Loucy (cell line): Measurements from ENCODE around the gene SCG2.

Source experiments
- EZH2phosphoT487 ChIP-seq: fragments of 200-600 bp; IDR thresholded peaks from 2 replicates; pipeline ENCODE4 v1.6.1; 2018; ENCODE audit warnings: antibody characterized with exemption, mild to moderate bottlenecking, moderate library complexity, borderline replicate concordance
- TF ChIP-seq, protein P1 (sequence below): fragments of 200-600 bp; sonication (generic); conservative IDR thresholded peaks from 2 replicates; pipeline ENCODE4 v1.5.1; 2014; ENCODE audit warnings: mild to moderate bottlenecking, antibody characterized with exemption, low read length

- TF ChIP-seq, protein P1, sequence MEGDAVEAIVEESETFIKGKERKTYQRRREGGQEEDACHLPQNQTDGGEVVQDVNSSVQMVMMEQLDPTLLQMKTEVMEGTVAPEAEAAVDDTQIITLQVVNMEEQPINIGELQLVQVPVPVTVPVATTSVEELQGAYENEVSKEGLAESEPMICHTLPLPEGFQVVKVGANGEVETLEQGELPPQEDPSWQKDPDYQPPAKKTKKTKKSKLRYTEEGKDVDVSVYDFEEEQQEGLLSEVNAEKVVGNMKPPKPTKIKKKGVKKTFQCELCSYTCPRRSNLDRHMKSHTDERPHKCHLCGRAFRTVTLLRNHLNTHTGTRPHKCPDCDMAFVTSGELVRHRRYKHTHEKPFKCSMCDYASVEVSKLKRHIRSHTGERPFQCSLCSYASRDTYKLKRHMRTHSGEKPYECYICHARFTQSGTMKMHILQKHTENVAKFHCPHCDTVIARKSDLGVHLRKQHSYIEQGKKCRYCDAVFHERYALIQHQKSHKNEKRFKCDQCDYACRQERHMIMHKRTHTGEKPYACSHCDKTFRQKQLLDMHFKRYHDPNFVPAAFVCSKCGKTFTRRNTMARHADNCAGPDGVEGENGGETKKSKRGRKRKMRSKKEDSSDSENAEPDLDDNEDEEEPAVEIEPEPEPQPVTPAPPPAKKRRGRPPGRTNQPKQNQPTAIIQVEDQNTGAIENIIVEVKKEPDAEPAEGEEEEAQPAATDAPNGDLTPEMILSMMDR: no peak
- TF ChIP-seq EZH2phosphoT487: no peak
Observed at GRCh38 chr2:223590964-223591363, 11.2 kb downstream of the SCG2 start.
